ENCODE data around the gene UQCRC2. TPM values are rescaled to one million over a fixed set of nuclear protein-coding genes. Genes with fewer than 3 reads are reported as not detected.

Gene UQCRC2
- total and polyA plus RNA-seq, 10 of the 15 experiments (the other 5 are each of a cell fraction or from before 2014, with no cell fraction given) = 256 to 563 (median 327) TPM

DNA sequence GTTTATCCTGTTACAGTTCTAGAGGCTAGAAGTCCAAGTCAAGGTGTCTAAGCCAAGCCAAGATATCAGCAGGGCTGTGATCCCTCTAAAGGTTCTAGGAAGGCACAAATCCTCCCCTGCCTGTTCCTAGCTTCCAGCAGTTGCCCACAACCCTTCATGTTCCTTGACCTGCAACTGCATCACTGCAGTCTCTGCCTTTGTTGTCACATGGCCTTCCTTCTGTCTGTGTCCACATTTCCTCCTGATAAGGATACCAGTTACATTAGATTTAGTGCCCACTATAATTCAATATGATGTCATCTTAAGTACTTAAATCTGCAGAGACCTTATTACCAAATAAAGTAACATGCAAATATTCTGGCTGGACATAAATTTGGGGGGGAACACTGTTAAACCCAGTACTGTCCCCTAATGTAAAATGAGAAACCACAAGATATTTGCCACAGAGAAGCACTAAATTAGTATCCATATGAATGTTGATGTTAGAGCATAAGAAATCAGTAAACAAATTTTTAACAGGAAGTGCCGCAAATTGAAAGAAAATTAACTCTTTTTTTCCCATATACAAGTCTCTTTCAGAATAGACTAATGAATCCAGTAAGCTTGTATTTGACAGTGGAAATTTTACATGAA lies 4.7 kb downstream of the UQCRC2 start:
- BruUV-seq (replicated peaks) = no TSS peak
- Histone ChIP-seq H3K4me2 (ENCODE audit: control insufficient read depth, insufficient read depth) (peak overlapping the region; percentile 65), H4K20me1 (ENCODE audit: control insufficient read depth, insufficient read depth) (no peaks in the 10 kb centered on the region), H3K4me1 (ENCODE audit: control insufficient read depth, insufficient read depth, low read length) (peaks cover 21% of the 10 kb centered on the region), H3K4me3 (peak overlapping the region; percentile 38; the same call in 1 of the 2 replicates), H2AFZ (ENCODE audit: control insufficient read depth, low read depth, low read length) (no peak overlapping the region), H3K9me3 (replicated peaks; ENCODE audit: control insufficient read depth, insufficient read depth, low read length) (no peaks in the 10 kb centered on the region), H3K36me3 (ENCODE audit: control insufficient read depth in 2 of 2, insufficient read depth in 2 of 2, low read length in 1 of 2) (peaks cover 7 to 41% of the 10 kb centered on the region in 2 experiments), H3K27me3 (replicated peaks in 1 of 2; ENCODE audit: control insufficient read depth in 2 of 2, insufficient read depth in 2 of 2, low read length in 1 of 2) (no peaks in the 10 kb centered on the region), H3K9ac (ENCODE audit: control insufficient read depth, insufficient read depth, low read length) (no peak overlapping the region), H3K27ac (ENCODE audit: control insufficient read depth, insufficient read depth) (peak overlapping the region; percentile 17; the same call in 1 of the 2 replicates), H3K79me2 (ENCODE audit: control insufficient read depth, insufficient read depth, low read length) (peaks cover 47% of the 10 kb centered on the region)
- ATAC-seq = peak; percentile 6; the same call in 1 of the 3 replicates
- SMC1A ChIA-PET (ENCODE audit: uncharacterized antibody, unreplicated experiment) = interaction anchor here (1.1 to 4.1 kb wide), 4 partner anchors 10 to 121 kb away, joined by 3 to 18 read pairs (median 8); no protein-coding TSS in a partner anchor
- in situ Hi-C loops (cut with MboI) (no loop called here), intact Hi-C loops (cut with micrococcal nuclease; ENCODE audit: unreplicated experiment) (no loop called here)
- no peak for DNase-seq (ENCODE audit: low read depth, low spot score)
- CTCF ChIA-PET = interaction anchor here (0.7 to 3.6 kb wide), 9 partner anchors 8 to 231 kb away, joined by 3 to 18 read pairs (median 5); no protein-coding TSS in a partner anchor
- no peak for FAIRE-seq
- POLR2A ChIA-PET = interaction anchor here (1.0 to 1.6 kb wide), 3 partner anchors 17 to 231 kb away, joined by 3 to 4 read pairs (median 3); no protein-coding TSS in a partner anchor
- 5% methylated on average over 1 of the region's 1 CpG for WGBS (ENCODE audit: insufficient coverage, insufficient replicate concordance, low lambda C conversion rate, missing lambda C conversion rate)
- RAD21 ChIA-PET (ENCODE audit: unreplicated experiment) = interaction anchor here (1.0 to 2.8 kb wide), 2 partner anchors 11 to 231 kb away, joined by 3 to 7 read pairs; no protein-coding TSS in a partner anchor
- TF ChIP-seq NFXL1 (IDR thresholded peaks at IDR 0.05; ENCODE audit: borderline replicate concordance) (no peak), PML (IDR thresholded peaks at IDR 0.05; ENCODE audit: low read length) (no peak), NFIC (IDR thresholded peaks at IDR 0.05; ENCODE audit: low read depth, low read length) (peak; percentile 66; the same call in 1 of the 2 replicates), RUNX3 (IDR thresholded peaks at IDR 0.05; ENCODE audit: low read length) (peak; percentile 90), EED (IDR thresholded peaks at IDR 0.05; ENCODE audit: low read depth) (no peak), MTA2 (IDR thresholded peaks at IDR 0.05; ENCODE audit: low read depth) (peak; percentile 39; the same call in 1 of the 2 replicates), NR2C2 (IDR thresholded peaks at IDR 0.05; ENCODE audit: borderline replicate concordance, control insufficient read depth, insufficient read length, low read depth) (no peak), MYC (IDR thresholded peaks at IDR 0.05; ENCODE audit: insufficient read depth, insufficient read length, insufficient replicate concordance, low read length, severe bottlenecking) (no peak), MEF2A (IDR thresholded peaks at IDR 0.05; ENCODE audit: insufficient read depth, low read depth, low read length) (no peak), EZH2 (IDR thresholded peaks at IDR 0.05; ENCODE audit: borderline replicate concordance, control insufficient read depth, low read depth, low read length) (no peak), MEF2B (IDR thresholded peaks at IDR 0.05; ENCODE audit: partially characterized antibody, poor library complexity, severe bottlenecking) (peak; percentile 16), MXI1 (IDR thresholded peaks at IDR 0.05; ENCODE audit: low read depth, low read length) (no peak), ATF7 (IDR thresholded peaks at IDR 0.05; ENCODE audit: low read depth) (peak; percentile 90), MTA3 (IDR thresholded peaks at IDR 0.05; ENCODE audit: borderline replicate concordance, low read length) (no peak)
- TF ChIP-seq, protein P1, sequence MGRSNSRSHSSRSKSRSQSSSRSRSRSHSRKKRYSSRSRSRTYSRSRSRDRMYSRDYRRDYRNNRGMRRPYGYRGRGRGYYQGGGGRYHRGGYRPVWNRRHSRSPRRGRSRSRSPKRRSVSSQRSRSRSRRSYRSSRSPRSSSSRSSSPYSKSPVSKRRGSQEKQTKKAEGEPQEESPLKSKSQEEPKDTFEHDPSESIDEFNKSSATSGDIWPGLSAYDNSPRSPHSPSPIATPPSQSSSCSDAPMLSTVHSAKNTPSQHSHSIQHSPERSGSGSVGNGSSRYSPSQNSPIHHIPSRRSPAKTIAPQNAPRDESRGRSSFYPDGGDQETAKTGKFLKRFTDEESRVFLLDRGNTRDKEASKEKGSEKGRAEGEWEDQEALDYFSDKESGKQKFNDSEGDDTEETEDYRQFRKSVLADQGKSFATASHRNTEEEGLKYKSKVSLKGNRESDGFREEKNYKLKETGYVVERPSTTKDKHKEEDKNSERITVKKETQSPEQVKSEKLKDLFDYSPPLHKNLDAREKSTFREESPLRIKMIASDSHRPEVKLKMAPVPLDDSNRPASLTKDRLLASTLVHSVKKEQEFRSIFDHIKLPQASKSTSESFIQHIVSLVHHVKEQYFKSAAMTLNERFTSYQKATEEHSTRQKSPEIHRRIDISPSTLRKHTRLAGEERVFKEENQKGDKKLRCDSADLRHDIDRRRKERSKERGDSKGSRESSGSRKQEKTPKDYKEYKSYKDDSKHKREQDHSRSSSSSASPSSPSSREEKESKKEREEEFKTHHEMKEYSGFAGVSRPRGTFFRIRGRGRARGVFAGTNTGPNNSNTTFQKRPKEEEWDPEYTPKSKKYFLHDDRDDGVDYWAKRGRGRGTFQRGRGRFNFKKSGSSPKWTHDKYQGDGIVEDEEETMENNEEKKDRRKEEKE (IDR thresholded peaks at IDR 0.05) = no peak
- TF ChIP-seq, protein P2, sequence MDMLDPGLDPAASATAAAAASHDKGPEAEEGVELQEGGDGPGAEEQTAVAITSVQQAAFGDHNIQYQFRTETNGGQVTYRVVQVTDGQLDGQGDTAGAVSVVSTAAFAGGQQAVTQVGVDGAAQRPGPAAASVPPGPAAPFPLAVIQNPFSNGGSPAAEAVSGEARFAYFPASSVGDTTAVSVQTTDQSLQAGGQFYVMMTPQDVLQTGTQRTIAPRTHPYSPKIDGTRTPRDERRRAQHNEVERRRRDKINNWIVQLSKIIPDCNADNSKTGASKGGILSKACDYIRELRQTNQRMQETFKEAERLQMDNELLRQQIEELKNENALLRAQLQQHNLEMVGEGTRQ (IDR thresholded peaks at IDR 0.05; ENCODE audit: borderline replicate concordance, low read depth, low read length) = no peak
- TF ChIP-seq, protein P3, sequence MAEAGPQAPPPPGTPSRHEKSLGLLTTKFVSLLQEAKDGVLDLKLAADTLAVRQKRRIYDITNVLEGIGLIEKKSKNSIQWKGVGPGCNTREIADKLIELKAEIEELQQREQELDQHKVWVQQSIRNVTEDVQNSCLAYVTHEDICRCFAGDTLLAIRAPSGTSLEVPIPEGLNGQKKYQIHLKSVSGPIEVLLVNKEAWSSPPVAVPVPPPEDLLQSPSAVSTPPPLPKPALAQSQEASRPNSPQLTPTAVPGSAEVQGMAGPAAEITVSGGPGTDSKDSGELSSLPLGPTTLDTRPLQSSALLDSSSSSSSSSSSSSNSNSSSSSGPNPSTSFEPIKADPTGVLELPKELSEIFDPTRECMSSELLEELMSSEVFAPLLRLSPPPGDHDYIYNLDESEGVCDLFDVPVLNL (IDR thresholded peaks at IDR 0.05; ENCODE audit: low read depth, low read length) = no peak
